GM06990 (cell line): ENCODE data around the gene SUPT3H.

Source experiments
- DNase-seq: peaks from one replicate; pipeline ENCODE4 v3.0.0-alpha.2; 2011; ENCODE audit not compliant: insufficient read length; ENCODE audit errors: extremely low read depth
- H3K27me3 ChIP-seq: replicated peaks from 2 replicates; pipeline ENCODE4 v1.6.0; 2011; ENCODE audit warnings: low read length; ENCODE audit not compliant: control insufficient read depth, insufficient read depth
- H3K36me3 ChIP-seq: 2 replicates; pipeline ENCODE4 v1.5.1; 2011; ENCODE audit warnings: low read length; ENCODE audit not compliant: control insufficient read depth, insufficient read depth
- H3K4me3 ChIP-seq: replicated peaks from 2 replicates; pipeline ENCODE4 v1.5.1; 2011; ENCODE audit warnings: low read depth, mild to moderate bottlenecking, control low read depth, low read length
- CTCF ChIP-seq: IDR thresholded peaks from 2 replicates; pipeline ENCODE4 v1.5.1; 2011; ENCODE audit warnings: low read length, control low read depth, mild to moderate bottlenecking, inconsistent platforms; ENCODE audit not compliant: insufficient read depth, poor library complexity, severe bottlenecking

Gene SUPT3H

GRCh38 chr6:44785130-44785529 is 592.6 kb downstream of the SUPT3H start:
- no peak for DNase-seq
- H3K4me3 ChIP-seq, result no peak overlapping the region
- no peaks in the 10 kb centered on the region for H3K36me3 ChIP-seq
- no peaks in the 10 kb centered on the region for H3K27me3 ChIP-seq
- TF ChIP-seq CTCF, result no peak

DNA sequence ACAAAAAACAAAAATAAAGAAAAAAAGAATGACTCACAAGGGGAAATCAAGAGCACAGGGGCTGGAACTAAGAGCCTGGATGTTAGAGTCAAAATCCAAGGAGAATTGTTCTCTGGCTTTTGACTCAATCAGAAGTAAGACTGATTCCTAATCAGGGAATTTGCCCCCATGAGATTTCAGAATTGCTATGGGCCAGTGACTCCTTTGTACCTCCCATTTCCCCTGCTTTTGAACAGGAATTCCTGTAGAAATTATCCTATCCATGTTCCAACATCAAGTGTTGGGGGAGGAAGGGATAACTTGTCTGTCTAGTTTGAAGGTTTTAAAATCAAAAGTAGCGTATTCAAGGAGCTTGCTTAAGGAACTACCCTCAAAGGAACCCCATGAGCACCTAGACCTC is 593.5 kb downstream of the SUPT3H start:
- Histone ChIP-seq H3K4me3 (no peak overlapping the region), H3K27me3 (no peaks in the 10 kb centered on the region), H3K36me3 (no peaks in the 10 kb centered on the region)
- no peak for TF ChIP-seq CTCF
- DNase-seq, result no peak

DNA sequence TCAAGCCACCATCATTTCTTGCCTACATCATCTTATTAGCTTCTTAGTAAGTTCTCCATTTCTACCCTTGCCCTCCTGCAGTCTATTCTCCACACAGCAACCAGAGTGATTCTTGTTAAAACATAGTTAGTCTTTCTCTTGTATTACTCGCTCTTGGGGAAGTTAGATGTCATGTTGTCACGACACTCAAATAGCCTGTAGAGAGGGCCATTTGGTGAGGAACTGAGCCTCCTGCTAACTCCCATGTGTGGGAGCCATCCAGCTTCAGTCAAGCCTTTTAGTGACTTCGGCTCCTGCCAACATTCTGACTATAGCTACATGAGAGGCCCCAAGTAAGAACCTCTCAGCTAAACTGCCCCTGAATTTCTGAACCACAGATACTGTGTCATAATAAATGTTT is 594.8 kb downstream of the SUPT3H start:
- H3K27me3 ChIP-seq, result no peaks in the 10 kb centered on the region
- DNase-seq, result no peak
- no peaks in the 10 kb centered on the region for H3K36me3 ChIP-seq
- no peak overlapping the region for H3K4me3 ChIP-seq
- no peak for TF ChIP-seq CTCF

GRCh38 chr6:44781912-44782597 is 595.7 kb downstream of the SUPT3H start:
- Histone ChIP-seq H3K4me3 (no peak overlapping the region), H3K36me3 (no peaks in the 10 kb centered on the region), H3K27me3 (no peaks in the 10 kb centered on the region)
- no peak for TF ChIP-seq CTCF
- DNase-seq, result no peak

GRCh38 chr6:44780161-44780560 is 597.6 kb downstream of the SUPT3H start:
- DNase-seq, result no peak
- TF ChIP-seq CTCF, result no peak
- Histone ChIP-seq H3K27me3 (no peaks in the 10 kb centered on the region), H3K4me3 (no peak overlapping the region), H3K36me3 (no peaks in the 10 kb centered on the region)
